Pancreas (tissue), 10 donors: Measurements from ENCODE around the gene ETV4. TPM values are rescaled to one million over a fixed set of nuclear protein-coding genes. Genes with fewer than 3 reads are reported as not detected.

ENCODE experiments used
- ATAC-seq, 4 donors: fragments of 200-7000 bp; cut with Tn5 transposase; one replicate each; pipeline versions ENCODE4 v1.8.0 to v1.9.1; 2020; ENCODE audit warnings: mild to moderate bottlenecking in 4 of 4, moderate library complexity in 4 of 4
- DNase-seq, 6 donors: peaks; one replicate each; pipeline ENCODE4 v3.0.0-alpha.2; 2020
- FAIRE-seq: peaks from 2 replicates; lab custom pipeline; 2012; peaks lifted over from hg19 to GRCh38; lab: Jason Lieb, UNC
- H3K27ac ChIP-seq, 4 donors: fragments of 200-600 bp; sonication (generic); 1 replicate in 3 of 4; 2 replicates in 1 of 4; pipeline versions ENCODE4 v1.5.0 to v1.8.0; 2020
- H3K27me3 ChIP-seq, 4 donors: fragments of 200-600 bp; one replicate each; pipeline ENCODE4 v1.8.0; 2021
- H3K36me3 ChIP-seq, 3 donors: fragments of 200-600 bp; sonication (generic) in 1 of 3; one replicate each; pipeline versions ENCODE4 v1.5.0 to v1.8.0; 2020 to 2021
- H3K4me1 ChIP-seq, 3 donors: fragments of 200-600 bp; one replicate each; pipeline ENCODE4 v1.8.0; 2021
- H3K4me3 ChIP-seq, 4 donors: fragments of 200-600 bp; sonication (generic) in 2 of 4; one replicate each; pipeline versions ENCODE4 v1.5.0 to v1.8.0; 2020 to 2021
- H3K9me3 ChIP-seq, 4 donors: fragments of 200-600 bp; one replicate each; pipeline ENCODE4 v1.8.0; 2021
- WGBS, 2 donors: extraction: QIAGEN DNeasy Blood & Tissue Kit; methylation state at CpG; one replicate each; pipeline ENCODE4 v1.1.7; 2013; 5-methylcytosine and 5-hydroxymethylcytosine counted together
- intact Hi-C, 3 donors: fragments of 100-400 bp; cut with DNase I; formaldehyde crosslinking; loops; one replicate each; pipeline versions ENCODE4 v1.11.1 to v1.14.2; 2022
- polyA plus RNA-seq, 2 donors: library from polyadenylated mRNA; stranded (reverse); fragments of 200-250 nt; gene quantifications; one replicate each; pipeline ENCODE4 v1.2.3, GENCODE V29; 2013
- total RNA-seq, 6 donors: library from RNA; stranded (reverse); fragmentation: NEBNext Ultra II Directional in 4 of 6; extraction: Animal tissue kit (Norgen Biotek cat#: 25700) in 4 of 6; gene quantifications; one replicate each; pipeline versions ENCODE4 v1.2.1 to v1.2.4, GENCODE V29; 2021 to 2023
- TF ChIP-seq, protein P1 (sequence below), 4 donors: fragments of 200-600 bp; sonication (generic) in 3 of 4; IDR thresholded peaks; one replicate each; pipeline versions ENCODE4 v1.5.0 to v1.8.0; 2021; ENCODE audit warnings: antibody characterized with exemption in 4 of 4
- donor health status: healthy with polysubstance abuse.
- donor health status: DM: no; HTN: no; CAD: no; lungs with moderate emphysema.
- donor health status: DM: no; HTN: no; CAD: no.
- donor health status: control.
- donor health status: control.
- donor health status: Bipolar disorder and iron deficiency.
- donor health status: DM: yes; HTN: yes; CAD: no.
- donor health status: DM: no; HTN: no; CAD: no.
- donor health status: DM: no; HTN: no; CAD: no.
- donor health status: DM: yes; HTN: yes; CAD: no.

Gene ETV4
- total and polyA plus RNA-seq, 8 donors: 1.7 to 16.4 (median 5.0) TPM

DNA sequence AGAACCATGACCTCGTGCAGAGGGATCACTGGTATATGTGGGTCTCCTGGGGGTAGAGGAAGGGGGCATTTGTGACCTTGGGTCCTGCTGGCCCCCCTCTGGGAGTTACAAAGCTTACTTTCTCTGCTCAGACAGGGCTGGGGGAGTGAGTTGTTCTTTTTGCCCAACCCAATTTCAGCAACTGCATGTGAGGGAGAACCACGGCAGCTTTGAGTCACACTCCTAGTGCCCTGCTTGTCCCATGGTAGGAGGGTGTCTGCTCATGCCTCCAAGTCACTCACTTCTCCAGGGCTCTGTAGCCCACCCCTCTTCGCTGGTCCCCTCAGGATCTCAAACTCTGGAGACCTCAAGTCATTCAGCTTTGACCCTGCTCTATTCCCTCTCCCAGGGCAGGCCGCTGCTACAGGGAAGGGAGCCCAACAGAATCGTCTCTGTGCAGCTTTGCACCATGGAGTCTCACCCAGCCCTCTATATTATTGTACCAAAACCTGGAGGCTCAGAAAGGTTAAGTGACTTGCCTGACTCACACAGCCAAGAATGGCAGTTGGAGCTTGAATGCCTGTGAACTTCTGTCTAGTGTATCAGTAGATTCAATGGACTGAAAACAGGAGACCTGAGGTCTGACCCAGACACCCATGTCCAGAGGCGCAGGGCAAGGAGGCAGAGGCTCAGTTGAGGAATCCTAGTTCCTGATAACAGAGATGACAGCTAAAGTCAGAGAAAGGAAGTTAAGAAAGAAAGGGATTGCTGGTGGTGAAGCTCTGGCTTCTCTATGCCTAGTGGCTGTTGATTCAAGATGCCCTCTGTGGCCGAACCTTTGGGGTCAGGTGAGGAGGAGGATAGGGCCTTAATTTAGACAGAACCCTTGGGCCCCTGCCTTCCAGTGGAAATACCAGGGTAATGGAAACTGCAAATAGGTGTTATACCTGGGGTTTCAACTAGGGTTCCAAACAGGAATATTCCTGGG lies 14.6 kb upstream of the ETV4 start:
- Histone ChIP-seq H3K27me3 (no peaks in the 10 kb centered on the region), H3K27ac (no peak overlapping the region), H3K9me3 (no peaks in the 10 kb centered on the region), H3K36me3 (no peaks in the 10 kb centered on the region), H3K4me1 (no peaks in the 10 kb centered on the region), H3K4me3 (no peak overlapping the region)
- TF ChIP-seq, protein P1, sequence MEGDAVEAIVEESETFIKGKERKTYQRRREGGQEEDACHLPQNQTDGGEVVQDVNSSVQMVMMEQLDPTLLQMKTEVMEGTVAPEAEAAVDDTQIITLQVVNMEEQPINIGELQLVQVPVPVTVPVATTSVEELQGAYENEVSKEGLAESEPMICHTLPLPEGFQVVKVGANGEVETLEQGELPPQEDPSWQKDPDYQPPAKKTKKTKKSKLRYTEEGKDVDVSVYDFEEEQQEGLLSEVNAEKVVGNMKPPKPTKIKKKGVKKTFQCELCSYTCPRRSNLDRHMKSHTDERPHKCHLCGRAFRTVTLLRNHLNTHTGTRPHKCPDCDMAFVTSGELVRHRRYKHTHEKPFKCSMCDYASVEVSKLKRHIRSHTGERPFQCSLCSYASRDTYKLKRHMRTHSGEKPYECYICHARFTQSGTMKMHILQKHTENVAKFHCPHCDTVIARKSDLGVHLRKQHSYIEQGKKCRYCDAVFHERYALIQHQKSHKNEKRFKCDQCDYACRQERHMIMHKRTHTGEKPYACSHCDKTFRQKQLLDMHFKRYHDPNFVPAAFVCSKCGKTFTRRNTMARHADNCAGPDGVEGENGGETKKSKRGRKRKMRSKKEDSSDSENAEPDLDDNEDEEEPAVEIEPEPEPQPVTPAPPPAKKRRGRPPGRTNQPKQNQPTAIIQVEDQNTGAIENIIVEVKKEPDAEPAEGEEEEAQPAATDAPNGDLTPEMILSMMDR (IDR thresholded peaks at IDR 0.05): no peak
- DNase-seq (no peak), ATAC-seq (no peak), FAIRE-seq (no peak)
- intact Hi-C loops: loop anchor here in 1 of 3 donors (10.0 kb wide), 1 partner anchor 194 kb away; the partner anchor contains the start of gene SOST
- 76 to 83% methylated on average over 7 of the region's 7 CpGs for WGBS, 2 donors

- intact Hi-C loops: no loop called here
- no peaks in the 10 kb centered on the region for H3K36me3 ChIP-seq
- no peak for FAIRE-seq
- 72% methylated on average over 7 of the region's 7 CpGs for WGBS, 2 donors
- no peaks in the 10 kb centered on the region for H3K9me3 ChIP-seq
- TF ChIP-seq, protein P1 (IDR thresholded peaks at IDR 0.05): no peak
- H3K27ac ChIP-seq: no peak overlapping the region
- H3K27me3 ChIP-seq: no peaks in the 10 kb centered on the region
- no peak for DNase-seq
- no peak for ATAC-seq
- H3K4me3 ChIP-seq: no peak overlapping the region
- no peaks in the 10 kb centered on the region for H3K4me1 ChIP-seq
Observed at GRCh38 chr17:43559161-43559816, 13.1 kb upstream of the ETV4 start.

DNA sequence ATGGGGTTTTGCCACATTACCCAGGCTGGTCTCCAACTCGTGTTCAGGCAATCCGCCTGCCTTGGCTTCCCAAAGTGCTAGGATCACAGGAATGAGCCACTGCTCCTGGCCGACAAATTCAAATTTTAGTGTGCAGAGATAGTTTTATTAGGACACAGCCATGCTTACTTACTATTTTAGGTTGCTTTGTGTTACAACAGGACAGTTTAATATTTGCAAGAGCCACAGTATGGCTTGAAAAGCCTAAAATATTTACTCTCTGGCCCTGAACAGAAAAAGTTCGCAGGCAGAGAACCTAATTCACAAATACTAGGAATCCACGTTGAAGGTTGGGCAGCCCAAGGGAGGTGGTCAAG lies 12.6 kb upstream of the ETV4 start:
- no peaks in the 10 kb centered on the region for H3K36me3 ChIP-seq
- no peak overlapping the region for H3K27ac ChIP-seq
- intact Hi-C loops: no loop called here

DNA sequence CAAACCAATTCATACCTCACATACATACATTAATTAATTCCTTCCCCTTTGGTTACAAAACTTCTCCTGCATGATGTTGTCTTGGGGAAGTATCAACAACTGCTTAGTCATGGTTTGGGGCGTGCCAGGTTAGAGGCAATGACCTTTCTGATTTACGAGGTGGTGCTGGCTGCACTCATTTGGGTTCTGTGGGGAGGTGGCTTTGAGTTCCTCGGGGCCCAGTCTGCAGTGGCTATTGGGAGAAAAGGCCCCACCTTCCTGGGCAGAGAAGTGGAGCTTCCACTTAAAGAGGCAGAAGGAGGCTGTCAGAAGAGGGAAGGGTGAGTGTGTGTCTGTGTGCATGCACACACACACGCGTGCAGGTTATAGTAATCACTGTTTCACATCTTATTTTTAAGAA lies 10.2 kb upstream of the ETV4 start:
- FAIRE-seq (no peak), ATAC-seq (peak in 2 of 4 donors; percentile 51 to 66), DNase-seq (no peak)
- H3K36me3 ChIP-seq: no peaks in the 10 kb centered on the region
- no peak overlapping the region for H3K27ac ChIP-seq
- intact Hi-C loops: no loop called here
- no peaks in the 10 kb centered on the region for H3K27me3 ChIP-seq
- no peak overlapping the region for H3K4me3 ChIP-seq
- TF ChIP-seq, protein P1 (IDR thresholded peaks at IDR 0.05): no peak
- no peaks in the 10 kb centered on the region for H3K9me3 ChIP-seq
- H3K4me1 ChIP-seq: no peaks in the 10 kb centered on the region
- 55 to 64% methylated on average over 5 of the region's 5 CpGs for WGBS, 2 donors

More for the DNA sequence above, 12.6 kb upstream of the ETV4 start:
- Histone ChIP-seq H3K4me3 (no peak overlapping the region), H3K4me1 (no peaks in the 10 kb centered on the region), H3K27me3 (no peaks in the 10 kb centered on the region), H3K9me3 (no peaks in the 10 kb centered on the region)
- TF ChIP-seq, protein P1 (IDR thresholded peaks at IDR 0.05): no peak
- FAIRE-seq (no peak), DNase-seq (no peak), ATAC-seq (no peak)
- WGBS, 2 donors: 83 to 92% methylated on average over 5 of the region's 5 CpGs
